IPS-18a (cell line): ENCODE measurements around the gene NKIRAS2.

Experiments
- H3K27ac ChIP-seq: one replicate; pipeline ENCODE4 v1.5.1; 2013; ENCODE audit warnings: low read length
- H3K27me3 ChIP-seq: one replicate; pipeline ENCODE4 v1.6.1; 2013; ENCODE audit warnings: mild to moderate bottlenecking, low read length; ENCODE audit not compliant: control insufficient read depth, insufficient read depth
- H3K36me3 ChIP-seq: one replicate; pipeline ENCODE4 v1.6.1; 2013; ENCODE audit warnings: low read depth, low read length; ENCODE audit not compliant: control insufficient read depth
- H3K4me1 ChIP-seq: one replicate; pipeline ENCODE4 v1.6.1; 2013; ENCODE audit warnings: low read depth, low read length; ENCODE audit not compliant: control insufficient read depth
- H3K4me3 ChIP-seq: one replicate; pipeline ENCODE4 v1.5.1; 2013; ENCODE audit warnings: low read length
- H3K9ac ChIP-seq: one replicate; pipeline ENCODE4 v1.6.1; 2013; ENCODE audit warnings: mild to moderate bottlenecking, low read length, moderate library complexity
- H3K9me3 ChIP-seq: one replicate; pipeline ENCODE4 v1.6.1; 2013; ENCODE audit warnings: low read depth, low read length; ENCODE audit not compliant: control insufficient read depth

The NKIRAS2 gene

GRCh38 chr17:42031584-42031983, 11.7 kb downstream of the NKIRAS2 start:
- H3K27me3 ChIP-seq, result no peaks in the 10 kb centered on the region
- no peak overlapping the region for H3K9ac ChIP-seq
- H3K36me3 ChIP-seq, result no peaks in the 10 kb centered on the region
- H3K4me3 ChIP-seq, result no peak overlapping the region
- H3K9me3 ChIP-seq, result no peaks in the 10 kb centered on the region
- no peak overlapping the region for H3K27ac ChIP-seq
- peaks cover 8% of the 10 kb centered on the region for H3K4me1 ChIP-seq

DNA sequence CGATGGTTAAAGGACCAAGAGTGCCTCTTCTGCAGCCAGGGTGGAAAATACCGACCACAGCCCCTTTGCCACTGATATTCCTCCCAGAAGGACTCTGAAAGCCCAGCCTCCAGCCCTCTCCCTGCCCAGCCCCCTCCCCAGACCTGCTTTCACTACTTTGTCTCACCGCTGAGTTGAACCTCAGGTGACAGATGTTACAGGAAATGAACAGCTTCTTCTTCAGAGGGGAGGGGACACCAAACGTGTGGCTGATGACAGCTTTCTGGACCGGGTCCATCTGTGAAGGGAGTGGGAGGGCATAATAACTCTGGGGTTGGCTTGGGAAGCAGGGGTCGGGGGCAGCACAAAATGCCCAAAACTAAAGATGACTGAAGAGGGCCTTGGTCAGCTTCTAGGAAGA, 14.2 kb downstream of the NKIRAS2 start:
- Histone ChIP-seq H3K36me3 (no peaks in the 10 kb centered on the region), H3K4me1 (peaks cover 3% of the 10 kb centered on the region), H3K9me3 (no peaks in the 10 kb centered on the region), H3K27ac (no peak overlapping the region), H3K9ac (no peak overlapping the region), H3K27me3 (no peaks in the 10 kb centered on the region), H3K4me3 (no peak overlapping the region)

- Histone ChIP-seq H3K4me3 (no peak overlapping the region), H3K36me3 (no peaks in the 10 kb centered on the region), H3K27ac (no peak overlapping the region), H3K4me1 (peaks cover 3% of the 10 kb centered on the region), H3K9me3 (no peaks in the 10 kb centered on the region), H3K9ac (no peak overlapping the region), H3K27me3 (no peaks in the 10 kb centered on the region)
Measured at GRCh38 chr17:42038221-42038973, 18.5 kb downstream of the NKIRAS2 start.

- H3K9ac ChIP-seq, result no peak overlapping the region
- H3K27ac ChIP-seq, result no peak overlapping the region
- no peak overlapping the region for H3K4me3 ChIP-seq
- H3K4me1 ChIP-seq, result peaks cover 3% of the 10 kb centered on the region
- H3K27me3 ChIP-seq, result no peaks in the 10 kb centered on the region
- no peaks in the 10 kb centered on the region for H3K9me3 ChIP-seq
- H3K36me3 ChIP-seq, result no peaks in the 10 kb centered on the region
Measured at GRCh38 chr17:42039794-42040763, 20.2 kb downstream of the NKIRAS2 start.

- Histone ChIP-seq H3K36me3 (no peaks in the 10 kb centered on the region), H3K4me3 (no peak overlapping the region), H3K9me3 (no peaks in the 10 kb centered on the region), H3K27ac (no peak overlapping the region), H3K27me3 (no peaks in the 10 kb centered on the region), H3K4me1 (peaks cover 3% of the 10 kb centered on the region), H3K9ac (no peak overlapping the region)
Measured at GRCh38 chr17:42040818-42041217, 20.9 kb downstream of the NKIRAS2 start.

GRCh38 chr17:42041619-42042018, 21.7 kb downstream of the NKIRAS2 start:
- H3K36me3 ChIP-seq, result no peaks in the 10 kb centered on the region
- H3K27me3 ChIP-seq, result no peaks in the 10 kb centered on the region
- peaks cover 3% of the 10 kb centered on the region for H3K4me1 ChIP-seq
- H3K27ac ChIP-seq, result no peak overlapping the region
- no peaks in the 10 kb centered on the region for H3K9me3 ChIP-seq
- H3K4me3 ChIP-seq, result no peak overlapping the region
- H3K9ac ChIP-seq, result no peak overlapping the region

DNA sequence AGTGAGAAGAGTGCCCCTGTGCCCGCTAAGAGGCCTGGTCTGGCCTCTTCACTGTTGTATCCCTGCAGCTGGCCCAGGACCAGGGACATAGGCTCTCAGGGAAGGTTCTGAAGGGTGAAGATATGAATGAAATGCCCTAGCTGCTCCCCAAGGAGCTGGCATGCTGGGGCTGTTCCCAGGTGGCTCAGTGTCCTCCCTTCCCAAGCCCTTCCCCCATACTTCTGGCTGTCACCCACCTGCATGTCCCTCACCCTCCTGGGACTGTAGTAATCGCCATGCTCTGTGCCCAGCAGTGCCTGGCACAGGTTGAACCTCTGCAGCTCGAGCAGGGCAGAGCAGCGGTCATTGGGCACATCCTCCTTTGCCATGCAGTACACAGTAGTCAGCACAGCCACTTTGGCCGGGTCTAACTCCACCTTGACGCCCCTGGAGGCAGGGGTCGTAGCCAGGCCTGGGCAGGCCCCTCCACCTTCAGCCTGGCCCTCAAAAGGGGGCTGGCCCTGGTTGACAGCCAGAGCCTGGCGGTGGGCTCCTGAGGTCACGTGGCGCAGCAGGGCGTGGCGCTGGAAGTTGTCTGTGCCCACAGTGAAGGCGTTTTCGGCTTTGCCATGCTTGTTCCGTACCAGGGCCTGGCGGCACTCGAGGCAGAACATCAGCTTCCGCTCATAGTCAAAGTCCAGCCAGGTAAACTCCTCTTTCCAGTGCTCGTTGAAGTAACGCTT, 22.9 kb downstream of the NKIRAS2 start:
- H3K9me3 ChIP-seq, result no peaks in the 10 kb centered on the region
- H3K27me3 ChIP-seq, result no peaks in the 10 kb centered on the region
- H3K36me3 ChIP-seq, result no peaks in the 10 kb centered on the region
- peaks cover 3% of the 10 kb centered on the region for H3K4me1 ChIP-seq
- no peak overlapping the region for H3K4me3 ChIP-seq
- H3K9ac ChIP-seq, result no peak overlapping the region
- no peak overlapping the region for H3K27ac ChIP-seq

DNA sequence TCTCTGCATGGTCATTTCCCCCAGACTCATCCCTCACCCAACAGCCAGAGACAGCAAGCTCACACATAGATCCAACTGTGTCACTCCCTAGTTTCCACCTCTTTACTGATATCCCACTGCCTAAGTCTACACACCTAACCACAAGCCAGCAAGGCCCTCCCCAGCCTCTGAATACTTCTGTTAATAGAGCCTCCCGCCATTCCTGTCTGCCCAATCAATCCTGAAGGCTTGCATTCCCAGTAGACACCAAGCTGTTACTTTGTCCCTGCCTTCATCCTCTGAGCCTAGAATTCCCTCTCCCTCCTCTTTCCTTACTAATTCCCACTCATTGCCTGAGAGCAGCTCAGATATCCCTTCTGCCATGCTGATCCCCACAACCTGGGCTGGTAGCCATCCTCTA, 25.8 kb downstream of the NKIRAS2 start:
- Histone ChIP-seq H3K36me3 (no peaks in the 10 kb centered on the region), H3K4me1 (no peaks in the 10 kb centered on the region), H3K4me3 (no peak overlapping the region), H3K27me3 (peaks cover 10% of the 10 kb centered on the region), H3K27ac (no peak overlapping the region), H3K9ac (no peak overlapping the region), H3K9me3 (no peaks in the 10 kb centered on the region)

GRCh38 chr17:42047343-42047742, 27.5 kb downstream of the NKIRAS2 start:
- no peaks in the 10 kb centered on the region for H3K36me3 ChIP-seq
- H3K9me3 ChIP-seq, result no peaks in the 10 kb centered on the region
- H3K4me3 ChIP-seq, result no peak overlapping the region
- peaks cover 20% of the 10 kb centered on the region for H3K27me3 ChIP-seq
- no peak overlapping the region for H3K9ac ChIP-seq
- H3K27ac ChIP-seq, result no peak overlapping the region
- peaks cover 7% of the 10 kb centered on the region for H3K4me1 ChIP-seq

GRCh38 chr17:42049834-42050392, 30.0 kb downstream of the NKIRAS2 start:
- H3K27me3 ChIP-seq, result peaks cover 27% of the 10 kb centered on the region
- H3K9me3 ChIP-seq, result no peaks in the 10 kb centered on the region
- peaks cover 14% of the 10 kb centered on the region for H3K4me1 ChIP-seq
- H3K9ac ChIP-seq, result no peak overlapping the region
- H3K27ac ChIP-seq, result no peak overlapping the region
- peak overlapping the region; percentile 44 for H3K4me3 ChIP-seq
- no peaks in the 10 kb centered on the region for H3K36me3 ChIP-seq

DNA sequence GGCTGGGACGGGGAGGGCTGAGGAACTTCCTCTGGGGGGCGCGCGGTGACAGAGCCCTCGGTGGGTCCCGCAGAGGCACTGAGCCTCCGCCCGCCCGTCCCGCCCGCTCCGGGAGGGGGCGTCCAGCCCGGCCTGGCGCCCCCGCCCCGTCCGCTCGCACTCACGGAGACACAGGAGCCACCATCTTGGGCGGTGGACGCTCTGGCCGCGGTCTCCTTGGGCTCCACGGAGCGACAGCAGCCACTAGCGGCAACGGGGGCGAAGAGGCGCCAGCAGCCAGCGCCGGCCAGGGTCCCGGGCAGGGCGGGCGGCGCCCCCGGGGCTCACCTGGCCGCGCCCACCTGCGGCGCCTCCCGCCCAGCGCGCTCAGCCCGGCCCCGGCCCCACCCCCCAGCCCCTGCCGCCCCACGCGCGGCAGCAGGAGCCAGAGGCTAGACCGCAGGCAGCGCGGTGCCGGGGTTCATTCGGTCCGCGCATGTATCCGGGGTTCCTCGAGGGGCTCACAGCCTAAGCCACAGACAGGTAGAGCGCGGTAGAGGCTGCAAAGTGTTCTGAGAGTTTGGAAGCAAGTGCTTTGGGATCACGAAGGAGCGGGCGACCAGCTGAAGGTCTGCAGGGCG, 30.6 kb downstream of the NKIRAS2 start, which contains the start of gene C17orf113:
Gene C17orf113 (minus strand): TSS at position 209 of the 620 bp plus-strand sequence. CDS start 7,225 bp downstream, outside the sequence.
- peak within 1 kb of the TSS; percentile 58 for H3K4me3 ChIP-seq
- H3K36me3 ChIP-seq, result no peaks in the 10 kb centered on the region
- H3K27me3 ChIP-seq, result peaks cover 27% of the 10 kb centered on the region
- H3K4me1 ChIP-seq, result peaks cover 18% of the 10 kb centered on the region
- no peak within 1 kb of the TSS for H3K9ac ChIP-seq
- H3K27ac ChIP-seq, result no peak within 1 kb of the TSS
- no peaks in the 10 kb centered on the region for H3K9me3 ChIP-seq
